Measurements from ENCODE around the gene FAP. TPM values are rescaled to one million over a fixed set of nuclear protein-coding genes. Genes with fewer than 3 reads are reported as not detected.

Gene FAP
- total RNA-seq, 1 donor: not detected

- peak in 1 of 3 donors; percentile 34 for DNase-seq (ENCODE audit: low read depth in 2 of 3, low spot score in 2 of 3)
Observed at GRCh38 chr2:162127422-162127821, 115.8 kb downstream of the FAP start.

GRCh38 chr2:162126527-162126926 is 116.7 kb downstream of the FAP start:
- peak in 1 of 3 donors; percentile 38 for DNase-seq (ENCODE audit: low read depth in 2 of 3, low spot score in 2 of 3)

GRCh38 chr2:162126111-162126519 is 117.1 kb downstream of the FAP start:
- peak in 2 of 3 donors; percentile 64 to 81 for DNase-seq (ENCODE audit: low read depth in 2 of 3, low spot score in 2 of 3)

GRCh38 chr2:162125138-162125537 is 118.1 kb downstream of the FAP start:
- DNase-seq (ENCODE audit: low read depth in 2 of 3, low spot score in 2 of 3): no peak

- peak; percentile 44 to 84 (median 49) for DNase-seq (ENCODE audit: low read depth in 2 of 3, low spot score in 2 of 3)
Observed at GRCh38 chr2:162123806-162124758, 119.2 kb downstream of the FAP start.

Other genes starting within 250 kb of the FAP start
- gene DPP4, start 169.2 kb downstream of the FAP start, total RNA-seq: 0.27 TPM
- not detected for gene GCG, start 91.2 kb downstream of the FAP start, total RNA-seq
- gene IFIH1, start 75.2 kb upstream of the FAP start, total RNA-seq: 59.8 TPM
- gene GCA, start 100.7 kb upstream of the FAP start, total RNA-seq: 72.2 TPM

Measured in hematopoietic multipotent progenitor cell (in vitro differentiated cells).